Osteoblast (primary cell): ENCODE results near the gene ACAN. TPM values are rescaled to one million over a fixed set of nuclear protein-coding genes. Genes with fewer than 3 reads are reported as not detected.
A peak's percentile ranks its signal among the peaks of the same experiment; 100 is the strongest.
"Not testable (repeated sequence)": the region's sequence is repeated elsewhere in the genome, so short reads cannot be mapped to it uniquely, and the experiment has no call there.

Source experiments
- DNase-seq: peaks from one replicate; pipeline ENCODE4 v3.0.0; 2011; ENCODE audit warnings: low spot score, mixed read lengths; ENCODE audit not compliant: insufficient read length; ENCODE audit errors: missing footprints
- H2AFZ ChIP-seq: 2 replicates; pipeline ENCODE4 v1.6.0; 2011; ENCODE audit warnings: mild to moderate bottlenecking, low read length
- H3K27ac ChIP-seq: 2 replicates; pipeline ENCODE4 v1.5.1; 2011; ENCODE audit warnings: mild to moderate bottlenecking, low read depth, low read length, moderate library complexity
- H3K27me3 ChIP-seq: 2 replicates; pipeline ENCODE4 v1.6.0; 2012; ENCODE audit warnings: mild to moderate bottlenecking, control low read depth, inconsistent platforms, low read length, moderate library complexity; ENCODE audit not compliant: insufficient read depth
- H3K36me3 ChIP-seq: 2 replicates; pipeline ENCODE4 v1.5.1; 2011; ENCODE audit warnings: mild to moderate bottlenecking, low read length, control low read depth, moderate library complexity; ENCODE audit not compliant: insufficient read depth
- H3K4me1 ChIP-seq: 2 replicates; pipeline ENCODE4 v1.5.1; 2011; ENCODE audit warnings: mild to moderate bottlenecking, low read length, control low read depth, moderate library complexity; ENCODE audit not compliant: insufficient read depth
- H3K4me2 ChIP-seq: 2 replicates; pipeline ENCODE4 v1.6.0; 2011; ENCODE audit warnings: mild to moderate bottlenecking, low read length; ENCODE audit not compliant: insufficient read depth
- H3K4me3 ChIP-seq: fragments of 200-600 bp; sonication (generic); 3 replicates; pipeline ENCODE4 v1.5.1; 2012; ENCODE audit warnings: mild to moderate bottlenecking, low read length, inconsistent platforms; ENCODE audit not compliant: insufficient read depth
- H3K79me2 ChIP-seq: 2 replicates; pipeline ENCODE4 v1.6.0; 2012; ENCODE audit warnings: mild to moderate bottlenecking, low read length, control low read depth, inconsistent platforms; ENCODE audit not compliant: insufficient read depth
- H3K9me3 ChIP-seq: 2 replicates; pipeline ENCODE4 v1.5.1; 2011; ENCODE audit warnings: low read depth, low read length, control low read depth
- H4K20me1 ChIP-seq: 2 replicates; pipeline ENCODE4 v1.6.0; 2012; ENCODE audit warnings: mild to moderate bottlenecking, low read length, control low read depth; ENCODE audit not compliant: insufficient read depth
- total RNA-seq: library from RNA; depleted of rRNA; stranded (reverse); fragments of >200 nt; gene quantifications from 2 replicates; pipeline ENCODE4 v1.2.3, GENCODE V29; 2012
- TF ChIP-seq, protein P1 (sequence below): IDR thresholded peaks from 2 replicates; pipeline ENCODE4 v1.5.1; 2011; ENCODE audit warnings: mild to moderate bottlenecking, low read depth, low read length, moderate library complexity; ENCODE audit errors: extremely low read depth

ACAN gene
- total RNA-seq, 1 donor, result 12.7 TPM

- H3K4me2 ChIP-seq, result peak overlapping the region; percentile 65
- TF ChIP-seq, protein P1, sequence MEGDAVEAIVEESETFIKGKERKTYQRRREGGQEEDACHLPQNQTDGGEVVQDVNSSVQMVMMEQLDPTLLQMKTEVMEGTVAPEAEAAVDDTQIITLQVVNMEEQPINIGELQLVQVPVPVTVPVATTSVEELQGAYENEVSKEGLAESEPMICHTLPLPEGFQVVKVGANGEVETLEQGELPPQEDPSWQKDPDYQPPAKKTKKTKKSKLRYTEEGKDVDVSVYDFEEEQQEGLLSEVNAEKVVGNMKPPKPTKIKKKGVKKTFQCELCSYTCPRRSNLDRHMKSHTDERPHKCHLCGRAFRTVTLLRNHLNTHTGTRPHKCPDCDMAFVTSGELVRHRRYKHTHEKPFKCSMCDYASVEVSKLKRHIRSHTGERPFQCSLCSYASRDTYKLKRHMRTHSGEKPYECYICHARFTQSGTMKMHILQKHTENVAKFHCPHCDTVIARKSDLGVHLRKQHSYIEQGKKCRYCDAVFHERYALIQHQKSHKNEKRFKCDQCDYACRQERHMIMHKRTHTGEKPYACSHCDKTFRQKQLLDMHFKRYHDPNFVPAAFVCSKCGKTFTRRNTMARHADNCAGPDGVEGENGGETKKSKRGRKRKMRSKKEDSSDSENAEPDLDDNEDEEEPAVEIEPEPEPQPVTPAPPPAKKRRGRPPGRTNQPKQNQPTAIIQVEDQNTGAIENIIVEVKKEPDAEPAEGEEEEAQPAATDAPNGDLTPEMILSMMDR, result no peak
- no peaks in the 10 kb centered on the region for H3K27me3 ChIP-seq
- no peaks in the 10 kb centered on the region for H3K9me3 ChIP-seq
- peaks cover 33% of the 10 kb centered on the region for H3K4me1 ChIP-seq
- H2AFZ ChIP-seq, result no peak overlapping the region
- no peak overlapping the region for H3K4me3 ChIP-seq
- peak; percentile 91 for DNase-seq
- H3K27ac ChIP-seq, result peak overlapping the region; percentile 81
- H3K79me2 ChIP-seq, result no peaks in the 10 kb centered on the region
- H4K20me1 ChIP-seq, result no peaks in the 10 kb centered on the region
- H3K36me3 ChIP-seq, result no peaks in the 10 kb centered on the region
Observed at GRCh38 chr15:88918738-88919137, 115.5 kb downstream of the ACAN start.

- Histone ChIP-seq H3K79me2 (no peaks in the 10 kb centered on the region), H3K27me3 (no peaks in the 10 kb centered on the region), H3K4me3 (no peak overlapping the region), H4K20me1 (no peaks in the 10 kb centered on the region), H3K9me3 (no peaks in the 10 kb centered on the region), H3K36me3 (no peaks in the 10 kb centered on the region), H3K4me2 (peak overlapping the region; percentile 54), H3K27ac (peak overlapping the region; percentile 86), H3K4me1 (peaks cover 32% of the 10 kb centered on the region), H2AFZ (no peak overlapping the region)
- TF ChIP-seq, protein P1, result no peak
- DNase-seq, result no peak
Observed at GRCh38 chr15:88920186-88920891, 117.1 kb downstream of the ACAN start.

- not testable (repeated sequence) for H4K20me1 ChIP-seq, H2AFZ ChIP-seq
- peak overlapping the region; percentile 86 for H3K27ac ChIP-seq
Observed at GRCh38 chr15:88920892-88921435, 117.7 kb downstream of the ACAN start.

More at GRCh38 chr15:88920892-88921435, 117.7 kb downstream of the ACAN start:
- not testable (repeated sequence) for H3K79me2 ChIP-seq, H3K27me3 ChIP-seq, H3K36me3 ChIP-seq, H3K9me3 ChIP-seq, H3K4me3 ChIP-seq, DNase-seq
- Histone ChIP-seq H3K4me1 (peaks cover 32% of the 10 kb centered on the region), H3K4me2 (peak overlapping the region; percentile 54)

Other genes starting within 250 kb of the ACAN start
- 43.9 and 46.3 TPM in 2 replicates for gene AEN, start 182.1 kb upstream of the ACAN start, total RNA-seq
- gene ISG20, start 164.4 kb upstream of the ACAN start, total RNA-seq, result 2.1 and 3.3 TPM in 2 replicates
- 14.7 and 18.8 TPM in 2 replicates for gene HAPLN3, start 92.1 kb downstream of the ACAN start, total RNA-seq
- 195 and 209 TPM in 2 replicates for gene MFGE8, start 109.9 kb downstream of the ACAN start, total RNA-seq